ENCODE data around the gene COG1. TPM values are rescaled to one million over a fixed set of nuclear protein-coding genes. Genes with fewer than 3 reads are reported as not detected.

Gene COG1
- total and polyA plus RNA-seq, 2 of the 8 experiments (the other 6 are each of a cell fraction or from before 2014, with no cell fraction given) = 11.0 to 19.5 TPM

DNA sequence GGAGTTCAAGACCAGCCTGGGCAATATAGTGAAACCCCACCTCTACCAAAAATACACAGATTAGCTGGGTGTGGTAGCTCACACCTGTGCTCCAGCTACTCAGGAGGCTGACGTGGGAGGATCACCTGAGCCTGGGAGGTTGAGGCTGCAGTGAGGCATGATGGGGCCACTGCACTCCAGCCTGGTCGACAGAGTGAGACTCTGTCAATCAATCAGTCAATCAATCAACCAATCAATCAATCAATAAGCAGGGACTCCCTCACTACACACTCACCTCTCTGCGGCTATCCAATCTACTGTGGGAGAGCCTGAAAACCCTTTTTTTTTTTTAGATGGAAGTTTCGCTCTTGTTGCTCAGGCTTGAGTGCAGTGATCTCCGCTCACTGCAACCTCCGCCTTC, 37.2 kb downstream of the COG1 start (continued):
- no peak for TF ChIP-seq CHD2 (IDR thresholded peaks at IDR 0.05; ENCODE audit: low read length)
